HCEC 1CT (cell line): ENCODE data around the gene FCER2.
"Not testable (repeated sequence)": the region's sequence is repeated elsewhere in the genome, so short reads cannot be mapped to it uniquely, and the experiment has no call there.

Experiments
- DNase-seq: peaks from one replicate; pipeline ENCODE4 v3.0.0-alpha.2; 2017

Gene FCER2

DNA sequence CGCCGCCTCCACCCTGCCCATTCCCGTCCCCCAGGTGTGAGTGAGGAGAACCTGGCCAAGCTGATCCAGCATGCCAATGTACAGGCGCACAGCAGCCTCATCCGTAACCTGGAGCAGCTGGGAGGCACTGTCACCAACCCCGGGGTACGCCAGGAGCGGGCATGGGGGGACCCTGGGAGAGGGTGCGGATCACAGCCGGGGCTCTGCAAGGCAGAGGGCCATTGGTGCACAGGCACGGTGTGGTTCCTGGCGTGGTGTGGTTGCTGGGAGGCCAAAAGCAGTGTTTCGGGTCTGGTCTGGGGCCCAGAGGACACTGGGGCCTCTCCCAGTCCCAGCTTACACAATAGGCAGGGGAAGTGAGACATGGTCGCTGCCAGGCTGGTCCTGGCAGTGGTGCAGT is 56.8 kb downstream of the FCER2 start:
- DNase-seq = no peak

DNA sequence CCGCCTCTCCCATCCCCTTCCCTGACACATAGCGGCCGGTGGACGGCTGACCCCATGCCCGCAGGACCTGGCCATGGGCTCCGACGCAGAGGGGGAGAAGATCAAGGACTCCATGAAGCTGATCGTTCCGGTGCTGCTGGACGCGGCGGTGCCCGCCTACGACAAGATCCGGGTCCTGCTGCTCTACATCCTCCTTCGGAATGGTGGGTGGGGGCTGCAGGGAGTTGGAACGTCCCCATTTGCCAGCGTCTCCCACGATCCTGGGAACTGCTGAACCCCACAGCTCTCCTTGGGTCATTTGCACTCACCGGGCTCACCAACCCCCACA is 57.4 kb downstream of the FCER2 start:
- no peak for DNase-seq

DNA sequence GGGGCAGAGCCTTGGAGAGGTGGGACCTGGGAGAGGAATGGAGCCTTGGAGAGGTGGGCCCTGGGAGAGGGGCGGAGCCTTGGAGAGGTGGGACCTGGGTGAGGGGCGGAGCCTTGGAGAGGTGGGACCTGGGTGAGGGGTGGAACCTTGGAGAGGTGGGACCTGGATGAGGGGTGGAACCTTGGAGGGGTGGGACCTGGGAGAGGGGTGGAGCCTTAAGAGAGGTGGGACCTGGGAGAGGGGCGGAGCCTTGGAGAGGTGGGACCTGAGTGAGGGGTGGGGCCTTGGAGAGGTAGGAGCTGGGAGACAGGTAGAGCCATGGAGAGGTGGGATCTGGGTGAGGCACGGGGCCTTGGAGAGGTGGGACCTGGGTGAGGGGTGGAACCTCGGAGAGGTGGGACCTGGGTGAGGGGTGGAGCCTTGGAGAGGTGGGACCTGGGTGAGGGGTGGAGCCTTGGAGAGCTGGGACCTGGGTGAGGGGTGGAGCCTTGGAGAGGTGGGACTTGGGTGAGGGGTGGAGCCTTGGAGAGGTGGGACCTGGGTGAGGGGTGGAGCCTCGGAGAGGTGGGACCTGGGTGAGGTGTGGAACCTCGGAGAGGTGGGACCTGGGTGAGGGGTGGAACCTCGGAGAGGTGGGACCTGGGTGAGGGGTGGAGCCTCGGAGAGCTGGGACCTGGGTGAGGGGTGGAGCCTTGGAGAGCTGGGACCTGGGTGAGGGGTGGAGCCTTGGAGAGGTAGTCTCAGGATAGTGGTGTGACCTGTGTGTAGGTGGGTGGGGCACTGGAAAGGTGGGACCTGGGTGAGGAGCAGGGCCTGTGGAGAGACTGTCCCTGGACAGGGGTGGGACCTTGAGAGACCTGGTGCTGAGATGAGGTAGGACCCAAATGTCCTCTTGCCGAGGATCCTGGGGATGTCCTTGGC is 58.0 kb downstream of the FCER2 start:
- not testable (repeated sequence) for DNase-seq

DNA sequence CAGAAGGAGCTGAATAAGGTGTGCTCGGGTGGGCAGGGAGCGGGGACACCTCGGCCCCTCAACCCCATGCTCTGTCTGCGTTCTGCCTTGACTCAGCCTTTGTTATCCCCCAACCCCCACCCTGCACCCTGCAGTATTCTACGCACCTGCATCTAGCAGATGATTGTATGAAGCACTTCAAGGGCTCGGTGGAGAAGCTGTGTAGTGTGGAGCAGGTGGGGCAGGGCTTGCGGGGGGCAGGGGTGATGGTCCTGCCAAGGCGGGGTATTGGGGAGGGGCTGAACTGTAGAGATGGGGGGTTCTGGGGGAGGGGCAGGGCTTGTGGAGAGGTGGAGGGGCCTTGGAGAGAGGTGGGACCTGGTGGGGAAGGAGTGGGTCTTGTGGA is 58.9 kb downstream of the FCER2 start:
- DNase-seq = no peak

DNA sequence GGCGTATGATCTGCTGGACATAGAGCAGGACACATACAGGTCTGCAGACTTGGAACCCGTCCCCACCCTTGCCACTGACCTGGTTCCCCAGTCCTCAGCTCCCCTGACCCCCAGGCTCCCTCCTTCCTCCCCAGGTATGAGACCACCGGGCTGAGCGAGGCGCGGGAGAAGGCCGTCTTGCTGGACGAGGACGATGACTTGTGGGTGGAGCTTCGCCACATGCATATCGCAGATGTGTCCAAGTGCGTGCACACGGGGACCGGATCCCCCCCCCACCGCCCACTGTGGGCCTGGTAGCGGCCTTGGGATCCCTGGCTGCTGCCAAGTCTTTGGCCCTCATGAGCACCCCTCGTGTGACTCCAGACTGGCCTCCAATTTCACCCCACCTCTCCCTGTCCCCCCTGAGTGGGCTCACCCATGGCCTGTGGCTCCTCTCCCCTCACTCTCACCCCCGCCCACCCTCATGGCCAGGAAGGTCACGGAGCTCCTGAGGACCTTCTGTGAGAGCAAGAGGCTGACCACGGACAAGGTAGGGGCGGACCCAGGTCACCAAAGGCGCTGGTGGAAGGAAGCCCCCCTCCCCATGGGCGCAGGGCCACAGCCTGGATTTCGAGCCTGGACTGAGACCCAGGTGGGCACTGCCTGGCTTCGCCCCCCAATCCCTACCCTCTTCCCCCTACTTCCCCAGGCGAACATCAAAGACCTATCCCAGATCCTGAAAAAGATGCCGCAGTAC is 59.5 kb downstream of the FCER2 start:
- DNase-seq = no peak

DNA sequence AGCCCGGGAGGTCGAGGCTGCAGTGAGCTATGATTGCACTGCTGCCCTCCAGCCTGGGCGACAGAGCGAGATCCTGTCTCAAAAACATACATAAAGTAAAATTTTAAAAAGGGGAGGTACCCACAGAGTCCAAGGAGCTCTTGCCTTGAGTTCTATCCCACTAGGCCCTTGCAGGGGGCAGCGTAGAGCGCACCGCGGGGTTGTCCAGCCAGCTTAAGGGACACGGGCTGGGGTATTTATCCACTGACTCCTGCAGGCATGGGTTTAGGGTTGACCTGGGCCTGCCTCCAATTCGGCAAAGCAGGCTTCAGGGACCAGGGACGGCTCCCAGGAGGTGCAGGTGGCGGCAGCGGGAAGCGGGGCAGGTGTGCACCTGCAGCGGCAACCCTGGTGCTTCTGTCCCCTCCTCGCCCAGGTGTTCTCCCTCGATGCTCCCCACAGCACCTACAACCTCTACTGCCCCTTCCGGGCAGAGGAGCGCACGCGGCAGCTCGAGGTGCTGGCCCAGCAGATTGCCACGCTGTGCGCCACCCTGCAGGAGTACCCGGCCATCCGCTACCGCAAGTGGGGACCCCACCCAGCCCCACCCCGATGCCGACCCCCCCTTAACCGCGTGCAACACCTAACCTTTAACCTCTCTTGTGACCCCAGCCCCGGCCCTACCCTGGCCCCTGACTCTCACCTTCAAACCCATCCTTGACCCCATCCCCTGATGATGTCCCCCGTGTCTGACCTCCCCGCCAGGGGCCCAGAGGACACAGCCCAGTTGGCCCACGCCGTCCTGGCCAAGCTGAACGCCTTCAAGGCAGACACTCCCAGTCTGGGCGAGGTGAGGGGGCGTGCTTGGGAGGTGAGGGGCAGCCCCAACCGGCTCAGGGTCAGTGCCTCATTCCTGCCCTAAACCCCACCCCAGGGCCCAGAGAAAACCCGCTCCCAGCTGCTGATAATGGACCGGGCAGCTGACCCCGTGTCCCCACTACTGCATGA is 60.3 kb downstream of the FCER2 start:
- no peak for DNase-seq

DNA sequence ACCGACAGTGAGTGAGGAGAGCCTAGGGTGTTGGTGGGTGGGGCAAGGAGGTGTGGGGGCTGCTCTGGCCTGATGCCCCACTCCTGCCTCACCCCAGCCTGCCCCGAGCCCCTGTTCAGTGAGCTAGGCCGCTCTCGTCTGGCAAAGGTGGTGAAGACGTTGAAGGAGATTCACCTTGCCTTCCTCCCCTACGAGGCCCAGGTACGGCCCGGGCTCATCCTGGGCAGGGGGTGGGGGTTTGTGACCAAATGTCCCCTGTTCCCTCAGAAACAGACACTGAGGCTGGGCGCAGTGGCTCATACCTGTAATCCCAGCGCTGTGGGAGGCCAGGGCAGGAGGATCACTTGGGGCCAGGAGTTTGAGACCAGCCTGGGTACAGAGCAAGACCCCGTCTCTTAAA is 61.1 kb downstream of the FCER2 start:
- no peak for DNase-seq

DNA sequence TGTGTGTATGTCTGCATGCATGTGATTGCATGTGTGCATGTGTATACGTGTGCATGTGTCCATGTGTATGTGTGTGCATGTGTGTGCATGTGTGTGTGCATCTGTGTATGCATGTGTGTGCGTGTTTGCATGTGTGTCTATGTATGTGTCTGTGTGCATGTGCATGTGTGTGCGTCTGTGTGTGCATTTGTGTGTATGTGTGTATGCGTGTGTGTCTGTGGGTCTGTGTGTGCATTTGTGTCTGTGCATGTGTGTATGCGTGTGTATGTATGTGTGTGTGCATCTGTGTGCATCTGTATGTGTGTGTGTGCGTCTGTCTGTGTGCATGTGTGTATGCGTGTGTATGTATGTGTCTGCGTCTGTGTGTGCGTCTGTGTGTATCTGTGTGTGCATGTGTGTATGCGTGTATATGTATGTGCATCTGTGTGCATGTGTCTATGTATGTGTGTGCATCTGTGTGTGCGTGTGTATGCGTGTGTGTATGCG is 62.0 kb downstream of the FCER2 start:
- DNase-seq = no peak

DNA sequence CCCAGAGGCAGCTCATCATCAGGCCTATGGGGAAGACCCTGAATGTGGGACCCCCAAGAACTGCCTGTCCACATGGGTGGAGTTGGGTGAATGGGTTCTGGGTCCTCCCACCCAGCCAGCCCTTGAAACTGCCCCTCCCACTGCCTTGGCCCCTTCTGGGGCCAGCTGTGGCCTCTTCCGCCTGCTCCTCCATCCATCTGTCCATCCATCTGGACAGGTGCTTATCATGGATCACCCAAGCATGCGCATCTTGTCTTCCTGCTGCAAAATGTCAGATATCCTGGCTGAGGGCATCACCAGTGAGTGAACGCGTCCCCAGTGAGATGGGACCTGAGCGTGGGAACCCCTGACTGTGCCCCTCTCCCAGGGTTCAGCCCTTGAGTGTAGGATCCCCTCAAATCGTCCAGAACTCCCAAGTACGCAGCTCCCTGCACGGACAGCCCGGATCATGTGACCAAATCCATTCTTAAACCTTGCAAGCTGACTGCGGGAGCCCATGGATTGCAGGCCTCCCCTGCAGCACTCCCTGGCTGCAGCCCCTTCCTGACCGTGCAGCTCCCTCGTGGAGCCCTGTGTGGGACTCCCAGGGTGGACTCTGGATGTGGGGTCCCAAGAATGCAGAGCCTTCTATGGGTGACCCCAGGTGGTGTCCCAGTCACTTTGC is 63.0 kb downstream of the FCER2 start:
- DNase-seq = no peak
